GM18951 (cell line): Measurements from ENCODE around the gene ADAMTS6.

Experiments
- POLR2A ChIP-seq: IDR thresholded peaks from 4 replicates; pipeline ENCODE4 v1.6.1; 2011; ENCODE audit warnings: mild to moderate bottlenecking; ENCODE audit not compliant: insufficient read length, insufficient read depth; ENCODE audit errors: extremely low read depth
- in situ Hi-C: fragments of 300-500 bp; cut with MboI; formaldehyde crosslinking; loops from one replicate; pipeline ENCODE4 v1.12.0; 2022; ENCODE audit warnings: low sequenced_read_pairs, mixed read lengths, inconsistent platforms; ENCODE audit not compliant: unreplicated experiment

Gene ADAMTS6

GRCh38 chr5:65113771-65114170 lies 367.9 kb downstream of the ADAMTS6 start:
- in situ Hi-C loops, result no loop called here
- TF ChIP-seq POLR2A, result no peak

- no peak for TF ChIP-seq POLR2A
- in situ Hi-C loops, result no loop called here
These were observed 369.6 kb downstream of the ADAMTS6 start for GRCh38 chr5:65111961-65112658.

- in situ Hi-C loops, result no loop called here
These were observed 372.7 kb downstream of the ADAMTS6 start for GRCh38 chr5:65108786-65109743.

GRCh38 chr5:65105301-65105700 lies 376.4 kb downstream of the ADAMTS6 start:
- no peak for TF ChIP-seq POLR2A
- in situ Hi-C loops, result no loop called here

More at GRCh38 chr5:65108786-65109743, 372.7 kb downstream of the ADAMTS6 start:
- TF ChIP-seq POLR2A, result no peak

GRCh38 chr5:65104831-65105230 lies 376.9 kb downstream of the ADAMTS6 start:
- in situ Hi-C loops, result no loop called here
- no peak for TF ChIP-seq POLR2A

- in situ Hi-C loops, result no loop called here
- TF ChIP-seq POLR2A, result no peak
These were observed 377.8 kb downstream of the ADAMTS6 start for GRCh38 chr5:65103756-65104440.

- peak; percentile 42 for TF ChIP-seq POLR2A
- in situ Hi-C loops, result no loop called here
These were observed 378.6 kb downstream of the ADAMTS6 start for GRCh38 chr5:65102976-65103711.

GRCh38 chr5:65102371-65102975 lies 379.2 kb downstream of the ADAMTS6 start:
- TF ChIP-seq POLR2A, result no peak
- in situ Hi-C loops, result no loop called here

- TF ChIP-seq POLR2A, result no peak
- in situ Hi-C loops, result no loop called here
These were observed 380.1 kb downstream of the ADAMTS6 start for GRCh38 chr5:65101632-65102100.

GRCh38 chr5:65100911-65101631 lies 380.6 kb downstream of the ADAMTS6 start:
- TF ChIP-seq POLR2A, result no peak
- in situ Hi-C loops, result no loop called here
